WTC11 (cell line): ENCODE results near the gene MACROD2. TPM values are rescaled to one million over a fixed set of nuclear protein-coding genes. Genes with fewer than 3 reads are reported as not detected.

Source experiments
- ATAC-seq: fragments of 200-7000 bp; cut with Tn5 transposase; 2 replicates; pipeline ENCODE4 v1.10.0; 2021; ENCODE audit warnings: mild to moderate bottlenecking, moderate library complexity
- CTCF ChIA-PET: fragments of 300-600 bp; sonication (Branson Sonifier 250); formaldehyde crosslinking; loops from one replicate; lab custom pipeline; 2021; ENCODE audit warnings: antibody characterized with exemption; lab: Charles Lee
- POLR2A ChIA-PET: fragments of 350-600 bp; sonication (Branson Sonifier 250); formaldehyde crosslinking; loops from one replicate; lab custom pipeline; 2021; ENCODE audit warnings: antibody characterized with exemption; lab: Charles Lee
- DNase-seq: peaks from one replicate; pipeline ENCODE4 v3.0.0; 2021; ENCODE audit warnings: low spot score
- H3K27ac Mint-ChIP-seq: 2 replicates; pipeline ENCODE4 v1.8.0; 2021; ENCODE audit warnings: mixed read lengths
- H3K27me3 Mint-ChIP-seq: 2 replicates; pipeline ENCODE4 v1.8.0; 2021; ENCODE audit warnings: low read depth, mild to moderate bottlenecking, moderate library complexity, mixed read lengths
- H3K36me3 Mint-ChIP-seq: 2 replicates; pipeline ENCODE4 v1.8.0; 2021; ENCODE audit warnings: mixed read lengths
- H3K4me1 Mint-ChIP-seq: 2 replicates; pipeline ENCODE4 v1.8.0; 2022; ENCODE audit warnings: mixed read lengths
- H3K4me3 Mint-ChIP-seq: 2 replicates; pipeline ENCODE4 v1.8.0; 2021; ENCODE audit warnings: mild to moderate bottlenecking, moderate library complexity, mixed read lengths
- H3K9me3 Mint-ChIP-seq: 2 replicates; pipeline ENCODE4 v1.8.0; 2021; ENCODE audit warnings: mixed read lengths
- ATF3 ChIP-seq: sonication (generic); formaldehyde crosslinking; conservative IDR thresholded peaks from 2 replicates; pipeline ENCODE4 v1.8.1; 2022; ENCODE audit warnings: mild to moderate bottlenecking, missing genetic modification reagents
- ELF4 ChIP-seq: sonication (generic); formaldehyde crosslinking; IDR thresholded peaks from 2 replicates; pipeline ENCODE4 v1.8.1; 2022; ENCODE audit warnings: low read depth, mild to moderate bottlenecking, moderate library complexity, missing genetic modification reagents
- EMX1 ChIP-seq: fragments of 250-450 bp; sonication (Bioruptor Pico); IDR thresholded peaks from 2 replicates; pipeline ENCODE4 v1.8.0; 2021; ENCODE audit warnings: mild to moderate bottlenecking
- ESRRA ChIP-seq: sonication (generic); formaldehyde crosslinking; IDR thresholded peaks from 2 replicates; pipeline ENCODE4 v1.8.1; 2022; ENCODE audit warnings: mild to moderate bottlenecking, missing genetic modification reagents, borderline replicate concordance
- GABPB1 ChIP-seq: sonication (generic); formaldehyde crosslinking; IDR thresholded peaks from 2 replicates; pipeline ENCODE4 v1.8.1; 2023; ENCODE audit warnings: mild to moderate bottlenecking, missing genetic modification reagents
- JAZF1 ChIP-seq: fragments of 250-450 bp; sonication (Bioruptor Pico); IDR thresholded peaks from 2 replicates; pipeline ENCODE4 v1.9.0; 2021; ENCODE audit warnings: moderate library complexity, mild to moderate bottlenecking, inconsistent platforms
- KAT7 ChIP-seq: sonication (generic); formaldehyde crosslinking; IDR thresholded peaks from 2 replicates; pipeline ENCODE4 v1.8.1; 2023; ENCODE audit warnings: missing genetic modification reagents, mild to moderate bottlenecking, borderline replicate concordance
- NFATC4 ChIP-seq: fragments of 250-450 bp; sonication (Bioruptor Pico); IDR thresholded peaks from 2 replicates; pipeline ENCODE4 v1.9.0; 2021; ENCODE audit warnings: mild to moderate bottlenecking
- PRRX2 ChIP-seq: fragments of 250-450 bp; sonication (Bioruptor Pico); IDR thresholded peaks from 2 replicates; pipeline ENCODE4 v1.8.0; 2021; ENCODE audit warnings: mild to moderate bottlenecking
- TCF7 ChIP-seq: sonication (generic); formaldehyde crosslinking; IDR thresholded peaks from 2 replicates; pipeline ENCODE4 v1.8.0; 2022; ENCODE audit warnings: mild to moderate bottlenecking, low read depth, missing genetic modification reagents, moderate library complexity
- TEAD1 ChIP-seq: sonication (generic); formaldehyde crosslinking; IDR thresholded peaks from 2 replicates; pipeline ENCODE4 v1.8.0; 2022; ENCODE audit warnings: mild to moderate bottlenecking, missing genetic modification reagents
- ZBTB21 ChIP-seq: sonication (generic); formaldehyde crosslinking; IDR thresholded peaks from 2 replicates; pipeline ENCODE4 v1.8.1; 2023; ENCODE audit warnings: mild to moderate bottlenecking, missing genetic modification reagents, borderline replicate concordance
- ZNF219 ChIP-seq: sonication (generic); formaldehyde crosslinking; IDR thresholded peaks from 2 replicates; pipeline ENCODE4 v1.8.0; 2023; ENCODE audit warnings: missing genetic modification reagents, mild to moderate bottlenecking, borderline replicate concordance
- ZNF232 ChIP-seq: sonication (generic); formaldehyde crosslinking; IDR thresholded peaks from 2 replicates; pipeline ENCODE4 v1.8.0; 2022; ENCODE audit warnings: mild to moderate bottlenecking, missing genetic modification reagents
- ZNF317 ChIP-seq: sonication (generic); formaldehyde crosslinking; IDR thresholded peaks from 2 replicates; pipeline ENCODE4 v1.8.1; 2023; ENCODE audit warnings: low read depth, mild to moderate bottlenecking, moderate library complexity, missing genetic modification reagents, borderline replicate concordance
- ZNF423 ChIP-seq: fragments of 250-450 bp; sonication (Bioruptor Pico); IDR thresholded peaks from 2 replicates; pipeline ENCODE4 v2.1.2; 2022; ENCODE audit warnings: mild to moderate bottlenecking, moderate library complexity
- total RNA-seq: library from RNA; stranded (reverse); gene quantifications from 3 replicates; pipeline ENCODE4 v1.2.3, GENCODE V29; 2021
- TF ChIP-seq, protein P1 (sequence below): sonication (generic); formaldehyde crosslinking; IDR thresholded peaks from 2 replicates; pipeline ENCODE4 v1.8.1; 2022; ENCODE audit warnings: missing genetic modification reagents, borderline replicate concordance
- TF ChIP-seq, protein P2 (sequence below): sonication (generic); formaldehyde crosslinking; IDR thresholded peaks from 2 replicates; pipeline ENCODE4 v1.8.0; 2023; ENCODE audit warnings: missing genetic modification reagents
- TF ChIP-seq, protein P3 (sequence below): fragments of 250-450 bp; sonication (Bioruptor Pico); IDR thresholded peaks from 2 replicates; pipeline ENCODE4 v1.9.0; 2021; ENCODE audit warnings: mild to moderate bottlenecking
- TF ChIP-seq, protein P4 (sequence below): fragments of 200-600 bp; IDR thresholded peaks from 2 replicates; pipeline ENCODE4 v1.8.0; 2022; ENCODE audit warnings: antibody characterized with exemption
- TF ChIP-seq, protein P5 (sequence below): sonication (generic); formaldehyde crosslinking; IDR thresholded peaks from 2 replicates; pipeline ENCODE4 v1.8.1; 2022; ENCODE audit warnings: low read depth, mild to moderate bottlenecking, moderate library complexity, missing genetic modification reagents, borderline replicate concordance

Gene MACROD2
- total RNA-seq, 1 experiment from 2014 or later = 4.1 TPM

GRCh38 chr20:14666696-14667095 lies 671.4 kb downstream of the MACROD2 start:
- Mint-ChIP-seq H3K27ac (no peak overlapping the region), H3K4me3 (no peak overlapping the region), H3K4me1 (no peaks in the 10 kb centered on the region), H3K36me3 (no peaks in the 10 kb centered on the region), H3K27me3 (no peaks in the 10 kb centered on the region; the same call in 1 of the 2 replicates), H3K9me3 (peaks cover 6% of the 10 kb centered on the region; the same call in 1 of the 2 replicates)
- no peak for DNase-seq
- no peak for ATAC-seq
- ChIA-PET CTCF (interaction anchor here (0.8 to 1.3 kb wide), 2 partner anchors 11 to 44 kb away, joined by 3 read pairs; no protein-coding TSS in a partner anchor), POLR2A (no interaction called here)
- no peak for TF ChIP-seq TCF7 (CRISPR knock-in tag)

DNA sequence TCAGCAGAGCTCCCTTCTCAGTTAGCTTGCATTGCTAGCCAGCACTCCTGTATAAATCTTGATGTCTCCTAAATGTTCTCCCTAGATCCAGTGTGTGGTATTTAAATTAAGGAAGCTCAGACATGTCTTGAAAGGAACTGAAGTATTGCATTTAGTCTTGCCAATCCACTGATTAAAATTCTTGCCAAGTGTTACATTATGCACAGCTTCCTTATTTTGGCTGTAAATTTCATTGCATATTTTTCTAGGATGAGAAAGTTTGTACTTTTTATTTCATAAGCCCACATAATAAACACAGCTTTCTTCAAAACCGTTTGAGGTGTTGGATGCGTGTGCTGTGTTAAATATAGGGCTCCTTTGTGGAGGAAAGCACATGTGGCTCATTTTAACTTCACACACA lies 671.9 kb downstream of the MACROD2 start:
- H3K27me3 Mint-ChIP-seq = no peaks in the 10 kb centered on the region; the same call in 1 of the 2 replicates
- DNase-seq (no peak), ATAC-seq (no peak)
- ChIA-PET POLR2A (no interaction called here), CTCF (interaction anchor here (0.8 to 1.3 kb wide), 2 partner anchors 11 to 44 kb away, joined by 3 read pairs; no protein-coding TSS in a partner anchor)
- no peak overlapping the region for H3K27ac Mint-ChIP-seq
- H3K4me3 Mint-ChIP-seq = no peak overlapping the region
- H3K36me3 Mint-ChIP-seq = no peaks in the 10 kb centered on the region
- TF ChIP-seq, protein P1, sequence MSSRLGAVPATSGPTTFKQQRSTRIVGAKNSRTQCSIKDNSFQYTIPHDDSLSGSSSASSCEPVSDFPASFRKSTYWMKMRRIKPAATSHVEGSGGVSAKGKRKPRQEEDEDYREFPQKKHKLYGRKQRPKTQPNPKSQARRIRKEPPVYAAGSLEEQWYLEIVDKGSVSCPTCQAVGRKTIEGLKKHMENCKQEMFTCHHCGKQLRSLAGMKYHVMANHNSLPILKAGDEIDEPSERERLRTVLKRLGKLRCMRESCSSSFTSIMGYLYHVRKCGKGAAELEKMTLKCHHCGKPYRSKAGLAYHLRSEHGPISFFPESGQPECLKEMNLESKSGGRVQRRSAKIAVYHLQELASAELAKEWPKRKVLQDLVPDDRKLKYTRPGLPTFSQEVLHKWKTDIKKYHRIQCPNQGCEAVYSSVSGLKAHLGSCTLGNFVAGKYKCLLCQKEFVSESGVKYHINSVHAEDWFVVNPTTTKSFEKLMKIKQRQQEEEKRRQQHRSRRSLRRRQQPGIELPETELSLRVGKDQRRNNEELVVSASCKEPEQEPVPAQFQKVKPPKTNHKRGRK = no peak
- TF ChIP-seq ZNF317 (CRISPR knock-in tag) (no peak), KAT7 (no peak), ZNF232 (CRISPR knock-in tag) (no peak), ATF3 (CRISPR knock-in tag) (no peak), GABPB1 (CRISPR knock-in tag) (no peak), NFATC4 (CRISPR knock-in tag) (no peak), PRRX2 (CRISPR knock-in tag) (no peak)
- TF ChIP-seq, protein P2, sequence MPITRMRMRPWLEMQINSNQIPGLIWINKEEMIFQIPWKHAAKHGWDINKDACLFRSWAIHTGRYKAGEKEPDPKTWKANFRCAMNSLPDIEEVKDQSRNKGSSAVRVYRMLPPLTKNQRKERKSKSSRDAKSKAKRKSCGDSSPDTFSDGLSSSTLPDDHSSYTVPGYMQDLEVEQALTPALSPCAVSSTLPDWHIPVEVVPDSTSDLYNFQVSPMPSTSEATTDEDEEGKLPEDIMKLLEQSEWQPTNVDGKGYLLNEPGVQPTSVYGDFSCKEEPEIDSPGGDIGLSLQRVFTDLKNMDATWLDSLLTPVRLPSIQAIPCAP (CRISPR knock-in tag) = no peak
- TF ChIP-seq, protein P3, sequence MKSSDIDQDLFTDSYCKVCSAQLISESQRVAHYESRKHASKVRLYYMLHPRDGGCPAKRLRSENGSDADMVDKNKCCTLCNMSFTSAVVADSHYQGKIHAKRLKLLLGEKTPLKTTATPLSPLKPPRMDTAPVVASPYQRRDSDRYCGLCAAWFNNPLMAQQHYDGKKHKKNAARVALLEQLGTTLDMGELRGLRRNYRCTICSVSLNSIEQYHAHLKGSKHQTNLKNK (CRISPR knock-in tag) = no peak
- TF ChIP-seq, protein P4, sequence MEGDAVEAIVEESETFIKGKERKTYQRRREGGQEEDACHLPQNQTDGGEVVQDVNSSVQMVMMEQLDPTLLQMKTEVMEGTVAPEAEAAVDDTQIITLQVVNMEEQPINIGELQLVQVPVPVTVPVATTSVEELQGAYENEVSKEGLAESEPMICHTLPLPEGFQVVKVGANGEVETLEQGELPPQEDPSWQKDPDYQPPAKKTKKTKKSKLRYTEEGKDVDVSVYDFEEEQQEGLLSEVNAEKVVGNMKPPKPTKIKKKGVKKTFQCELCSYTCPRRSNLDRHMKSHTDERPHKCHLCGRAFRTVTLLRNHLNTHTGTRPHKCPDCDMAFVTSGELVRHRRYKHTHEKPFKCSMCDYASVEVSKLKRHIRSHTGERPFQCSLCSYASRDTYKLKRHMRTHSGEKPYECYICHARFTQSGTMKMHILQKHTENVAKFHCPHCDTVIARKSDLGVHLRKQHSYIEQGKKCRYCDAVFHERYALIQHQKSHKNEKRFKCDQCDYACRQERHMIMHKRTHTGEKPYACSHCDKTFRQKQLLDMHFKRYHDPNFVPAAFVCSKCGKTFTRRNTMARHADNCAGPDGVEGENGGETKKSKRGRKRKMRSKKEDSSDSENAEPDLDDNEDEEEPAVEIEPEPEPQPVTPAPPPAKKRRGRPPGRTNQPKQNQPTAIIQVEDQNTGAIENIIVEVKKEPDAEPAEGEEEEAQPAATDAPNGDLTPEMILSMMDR = no peak
- H3K4me1 Mint-ChIP-seq = no peaks in the 10 kb centered on the region
- H3K9me3 Mint-ChIP-seq = peaks cover 5% of the 10 kb centered on the region; the same call in 1 of the 2 replicates

- Mint-ChIP-seq H3K27ac (no peak overlapping the region), H3K36me3 (no peaks in the 10 kb centered on the region; the same call in 1 of the 2 replicates), H3K4me3 (no peak overlapping the region), H3K9me3 (peaks cover 9% of the 10 kb centered on the region), H3K27me3 (no peaks in the 10 kb centered on the region), H3K4me1 (peaks cover 3% of the 10 kb centered on the region)
- ATAC-seq (no peak), DNase-seq (no peak)
- POLR2A ChIA-PET = no interaction called here
- CTCF ChIA-PET = no interaction called here
- TF ChIP-seq JAZF1 (CRISPR knock-in tag) (no peak), ZNF317 (CRISPR knock-in tag) (no peak), ZNF219 (CRISPR knock-in tag) (no peak), ZBTB21 (CRISPR knock-in tag) (no peak), EMX1 (no peak), ESRRA (CRISPR knock-in tag) (no peak), ELF4 (CRISPR knock-in tag) (no peak), ZNF423 (CRISPR knock-in tag) (no peak), TEAD1 (CRISPR knock-in tag) (no peak)
- TF ChIP-seq, protein P1 = no peak
- TF ChIP-seq, protein P5, sequence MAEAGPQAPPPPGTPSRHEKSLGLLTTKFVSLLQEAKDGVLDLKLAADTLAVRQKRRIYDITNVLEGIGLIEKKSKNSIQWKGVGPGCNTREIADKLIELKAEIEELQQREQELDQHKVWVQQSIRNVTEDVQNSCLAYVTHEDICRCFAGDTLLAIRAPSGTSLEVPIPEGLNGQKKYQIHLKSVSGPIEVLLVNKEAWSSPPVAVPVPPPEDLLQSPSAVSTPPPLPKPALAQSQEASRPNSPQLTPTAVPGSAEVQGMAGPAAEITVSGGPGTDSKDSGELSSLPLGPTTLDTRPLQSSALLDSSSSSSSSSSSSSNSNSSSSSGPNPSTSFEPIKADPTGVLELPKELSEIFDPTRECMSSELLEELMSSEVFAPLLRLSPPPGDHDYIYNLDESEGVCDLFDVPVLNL (CRISPR knock-in tag) = no peak
Measured at GRCh38 chr20:14672066-14672465, 676.8 kb downstream of the MACROD2 start.
